SIG-M5 treated with dmso at 0.1 percent for 504 hours (cell line): ENCODE results near the gene SLC25A51.

ENCODE experiments used
- DNase-seq: peaks from one replicate; lab custom pipeline; 2025; ENCODE audit not compliant: unreplicated experiment; lab: John Stamatoyannopoulos, UW

SLC25A51 gene

GRCh38 chr9:37839496-37840461, 64.1 kb downstream of the SLC25A51 start:
- DNase-seq: no peak
